IPS-20b (cell line): ENCODE data around the gene NME5.
A peak's percentile ranks its signal among the peaks of the same experiment; 100 is the strongest.

ENCODE experiments used
- H3K27ac ChIP-seq: one replicate; pipeline ENCODE4 v1.5.1; 2013; ENCODE audit warnings: low read length
- H3K27me3 ChIP-seq: 2 replicates; pipeline ENCODE4 v1.6.1; 2013; ENCODE audit warnings: mild to moderate bottlenecking, low read length, inconsistent platforms; ENCODE audit not compliant: insufficient read depth
- H3K36me3 ChIP-seq: 2 replicates; pipeline ENCODE4 v1.6.1; 2013; ENCODE audit warnings: low read depth, mild to moderate bottlenecking, inconsistent platforms, low read length, moderate library complexity; ENCODE audit not compliant: insufficient read depth
- H3K4me1 ChIP-seq: 2 replicates; pipeline ENCODE4 v1.6.1; 2013; ENCODE audit warnings: mild to moderate bottlenecking, control low read depth, inconsistent platforms, low read length, moderate library complexity; ENCODE audit not compliant: insufficient read depth
- H3K4me3 ChIP-seq: 2 replicates; pipeline ENCODE4 v1.5.1; 2013; ENCODE audit warnings: mild to moderate bottlenecking, low read length, inconsistent platforms
- H3K9ac ChIP-seq: 2 replicates; pipeline ENCODE4 v1.6.1; 2013; ENCODE audit warnings: low read depth, mild to moderate bottlenecking, inconsistent platforms, low read length, moderate library complexity
- H3K9me3 ChIP-seq: 2 replicates; pipeline ENCODE4 v1.6.1; 2013; ENCODE audit warnings: mild to moderate bottlenecking, low read depth, low read length, inconsistent platforms; ENCODE audit not compliant: insufficient read depth

Gene NME5, protein sequence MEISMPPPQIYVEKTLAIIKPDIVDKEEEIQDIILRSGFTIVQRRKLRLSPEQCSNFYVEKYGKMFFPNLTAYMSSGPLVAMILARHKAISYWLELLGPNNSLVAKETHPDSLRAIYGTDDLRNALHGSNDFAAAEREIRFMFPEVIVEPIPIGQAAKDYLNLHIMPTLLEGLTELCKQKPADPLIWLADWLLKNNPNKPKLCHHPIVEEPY

DNA sequence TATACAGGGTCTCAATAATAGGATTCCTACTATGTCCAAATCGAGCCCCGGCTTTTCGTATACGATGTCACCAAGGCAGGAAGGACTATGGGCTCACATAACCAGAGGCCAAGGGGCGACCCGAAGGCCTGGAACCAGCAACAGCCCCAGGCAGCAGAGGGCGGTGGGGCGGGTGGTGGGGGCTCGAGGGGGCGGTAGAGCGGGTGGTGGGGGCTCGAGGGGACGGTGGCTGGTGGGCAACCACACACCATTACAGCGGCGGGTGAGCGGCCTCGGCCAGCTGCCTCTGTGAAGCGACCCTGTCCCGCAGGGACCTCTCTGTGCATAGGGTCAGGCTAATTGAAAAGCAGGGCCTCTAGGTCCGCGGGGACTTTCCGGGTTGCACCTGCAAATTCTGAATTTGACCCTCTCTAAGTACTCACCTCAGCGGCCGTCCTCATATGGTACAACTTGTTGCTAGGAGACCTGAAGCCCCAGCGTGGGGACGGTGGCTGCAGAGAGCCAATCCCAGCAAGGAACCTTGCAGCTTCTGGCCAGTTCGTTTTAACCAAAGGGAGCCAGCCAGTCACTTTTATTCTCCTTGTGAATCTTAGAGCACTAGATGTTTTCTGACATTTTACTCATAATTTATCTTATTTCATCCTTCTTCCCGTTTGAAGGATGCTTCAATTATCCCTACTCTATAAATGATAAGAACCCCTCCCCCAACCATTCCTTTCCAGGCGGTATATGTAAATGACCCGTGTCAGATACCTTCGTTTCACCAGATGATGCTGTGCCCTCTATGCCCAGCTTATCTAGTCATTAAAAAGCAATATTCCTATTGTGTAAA, at the start of gene NME5:
Gene NME5 (minus strand): TSS at position 480 of the 832 bp plus-strand sequence. CDS start 648 bp downstream, outside the sequence.
- Histone ChIP-seq H3K27me3 (no peaks in the 10 kb centered on the region), H3K27ac (no peak within 1 kb of the TSS), H3K9me3 (no peaks in the 10 kb centered on the region), H3K9ac (peak within 1 kb of the TSS; percentile 12; the same call in 1 of the 2 replicates), H3K4me3 (peak within 1 kb of the TSS; percentile 77), H3K36me3 (no peaks in the 10 kb centered on the region), H3K4me1 (no peaks in the 10 kb centered on the region)

DNA sequence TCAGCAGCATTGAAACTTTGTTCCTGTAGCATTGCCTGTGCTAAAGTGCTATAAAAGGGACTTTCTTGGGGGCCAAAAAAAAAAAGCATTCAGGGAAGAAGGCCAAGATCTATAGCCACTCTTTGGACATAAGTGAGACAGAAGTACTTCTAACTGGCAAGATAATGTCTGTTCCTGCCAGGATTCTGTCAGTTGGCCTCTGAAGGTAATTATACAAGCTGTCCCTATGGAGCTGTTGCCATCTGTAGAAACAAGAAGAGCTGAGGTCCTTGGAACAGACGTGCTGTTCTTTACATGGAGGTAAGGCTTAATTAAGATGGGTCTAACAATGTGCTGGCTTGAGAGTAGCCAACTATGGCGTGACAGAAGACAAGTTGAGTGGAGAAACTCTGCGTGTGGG, 49.4 kb upstream of the NME5 start:
- Histone ChIP-seq H3K4me1 (no peaks in the 10 kb centered on the region), H3K27me3 (no peaks in the 10 kb centered on the region), H3K9me3 (no peaks in the 10 kb centered on the region), H3K27ac (no peak overlapping the region), H3K9ac (no peak overlapping the region), H3K36me3 (peaks cover 97% of the 10 kb centered on the region), H3K4me3 (no peak overlapping the region)

DNA sequence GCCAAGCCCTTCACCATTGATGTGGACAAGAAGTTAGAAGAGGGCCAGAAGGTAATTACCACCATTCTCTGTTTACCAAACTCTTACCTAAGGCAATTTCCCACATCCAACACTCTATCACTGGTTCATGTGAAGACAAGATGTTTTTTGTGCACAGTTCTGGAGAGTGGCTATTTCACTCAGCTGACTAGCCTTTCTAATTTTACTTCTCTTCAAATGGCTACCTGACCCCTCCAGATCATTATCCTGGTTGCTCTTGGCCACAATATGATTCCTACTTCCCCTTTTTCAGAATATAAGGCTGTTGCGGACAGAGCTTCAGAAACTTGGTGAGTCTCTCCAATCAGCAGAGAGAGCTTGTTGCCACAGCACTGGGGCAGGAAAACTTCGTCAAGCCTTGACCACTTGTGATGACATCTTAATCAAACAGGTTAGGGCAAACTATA, 46.8 kb upstream of the NME5 start:
- peaks cover 99% of the 10 kb centered on the region for H3K36me3 ChIP-seq
- no peak overlapping the region for H3K27ac ChIP-seq

DNA sequence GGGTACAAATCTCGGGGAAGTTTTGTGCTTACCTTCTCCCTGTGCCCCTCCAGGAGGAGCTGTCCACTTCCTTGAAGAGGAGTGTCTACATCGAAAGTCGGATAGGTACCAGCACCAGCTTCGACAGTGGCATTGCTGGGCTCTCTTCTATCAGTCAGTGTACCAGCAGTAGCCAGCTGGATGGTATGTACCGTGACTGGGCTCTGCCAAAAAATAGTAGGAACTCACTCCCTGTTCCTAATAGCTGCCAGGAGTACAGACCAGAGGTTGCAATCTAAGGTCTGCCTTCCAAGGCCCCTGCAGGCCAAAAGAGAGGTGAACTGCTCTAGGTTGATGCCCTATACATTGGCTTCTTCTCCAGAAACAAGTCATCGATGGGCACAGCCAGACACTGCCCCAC, 43.6 kb upstream of the NME5 start:
- H3K4me3 ChIP-seq = no peak overlapping the region
- H3K36me3 ChIP-seq = peaks cover 71% of the 10 kb centered on the region
- H3K4me1 ChIP-seq = no peaks in the 10 kb centered on the region
- no peaks in the 10 kb centered on the region for H3K9me3 ChIP-seq
- no peak overlapping the region for H3K9ac ChIP-seq
- no peak overlapping the region for H3K27ac ChIP-seq
- H3K27me3 ChIP-seq = no peaks in the 10 kb centered on the region

More for the DNA sequence above, 46.8 kb upstream of the NME5 start:
- Histone ChIP-seq H3K4me1 (no peaks in the 10 kb centered on the region), H3K9ac (no peak overlapping the region), H3K27me3 (no peaks in the 10 kb centered on the region), H3K4me3 (no peak overlapping the region), H3K9me3 (no peaks in the 10 kb centered on the region)

DNA sequence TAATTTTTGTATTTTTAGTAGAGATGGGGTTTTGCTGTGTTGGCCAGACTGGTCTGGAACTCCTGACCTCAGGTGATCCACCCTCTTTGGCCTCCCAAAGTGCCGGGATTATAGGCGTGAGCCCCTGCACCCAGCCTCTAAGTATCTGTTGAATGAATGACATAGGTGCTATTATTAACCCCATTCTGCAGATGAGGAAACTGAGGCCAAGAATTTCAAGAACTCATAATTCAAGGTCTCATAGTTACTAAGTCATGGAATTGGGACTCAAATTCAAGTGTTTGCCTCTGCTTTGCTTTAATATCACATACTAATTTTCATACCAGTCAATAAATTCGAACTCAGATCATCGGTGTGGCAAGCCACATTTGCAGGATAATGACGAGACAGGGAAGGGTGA, 41.6 kb upstream of the NME5 start:
- H3K36me3 ChIP-seq = peaks cover 60% of the 10 kb centered on the region
- H3K27ac ChIP-seq = no peak overlapping the region
- no peak overlapping the region for H3K4me3 ChIP-seq

DNA sequence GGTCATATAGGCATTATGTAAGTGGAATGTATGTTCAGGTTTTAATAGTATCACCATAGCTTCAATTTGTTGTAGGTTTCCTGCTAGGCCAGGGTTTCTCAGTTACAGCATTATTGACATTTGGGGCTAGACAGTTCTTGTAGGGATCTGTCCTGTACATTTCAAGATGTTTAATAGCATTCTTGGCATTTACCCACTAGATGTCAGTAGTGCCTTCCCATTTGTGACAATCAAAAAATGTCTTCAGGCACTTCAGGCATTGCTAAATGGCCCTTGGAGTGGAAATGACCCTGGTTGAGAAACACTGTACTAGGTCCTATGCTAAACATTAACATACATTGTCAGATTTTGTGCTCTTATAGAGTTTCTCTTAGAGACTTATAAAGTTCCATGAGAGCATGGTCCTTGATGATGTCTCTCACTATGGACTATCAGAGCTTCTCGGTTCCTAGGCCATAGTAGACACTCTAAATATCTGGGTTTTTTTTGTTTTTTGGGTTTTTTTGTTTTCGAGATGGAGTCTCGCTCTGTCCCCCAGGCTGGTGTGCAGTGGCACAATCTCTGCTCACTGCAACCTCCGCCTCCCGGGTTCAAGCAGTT, 41.1 kb upstream of the NME5 start:
- Histone ChIP-seq H3K4me1 (no peaks in the 10 kb centered on the region), H3K9ac (peak overlapping the region; percentile 99; the same call in 1 of the 2 replicates), H3K4me3 (peak overlapping the region; percentile 100), H3K9me3 (no peaks in the 10 kb centered on the region), H3K27ac (no peak overlapping the region), H3K36me3 (peaks cover 59% of the 10 kb centered on the region), H3K27me3 (no peaks in the 10 kb centered on the region)

More for the DNA sequence above, 41.6 kb upstream of the NME5 start:
- no peak overlapping the region for H3K9ac ChIP-seq
- no peaks in the 10 kb centered on the region for H3K9me3 ChIP-seq
- H3K4me1 ChIP-seq = no peaks in the 10 kb centered on the region
- no peaks in the 10 kb centered on the region for H3K27me3 ChIP-seq

DNA sequence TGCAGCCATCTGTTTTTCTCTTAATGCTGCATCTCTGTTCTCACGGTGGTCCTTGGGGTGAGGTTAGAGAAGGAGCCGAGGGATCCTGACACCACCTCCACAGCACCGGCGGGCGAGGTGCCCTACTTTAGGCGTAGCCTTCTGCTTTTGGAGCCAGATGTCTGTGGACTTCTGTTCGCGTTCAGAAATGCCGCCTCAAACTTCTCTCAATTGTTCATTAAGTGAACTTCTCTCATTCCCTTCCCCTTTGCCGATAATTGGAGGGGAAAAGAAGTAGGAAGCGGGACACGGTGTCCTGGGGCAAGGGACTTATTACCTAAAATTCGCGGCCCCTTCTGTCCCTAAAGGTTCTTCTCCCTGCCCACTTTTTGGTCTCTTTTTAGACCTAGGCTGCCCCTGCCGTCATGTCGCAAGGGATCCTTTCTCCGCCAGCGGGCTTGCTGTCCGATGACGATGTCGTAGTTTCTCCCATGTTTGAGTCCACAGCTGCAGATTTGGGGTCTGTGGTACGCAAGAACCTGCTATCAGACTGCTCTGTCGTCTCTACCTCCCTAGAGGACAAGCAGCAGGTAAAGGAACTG, 40.1 kb upstream of the NME5 start:
- Histone ChIP-seq H3K36me3 (peaks cover 58% of the 10 kb centered on the region), H3K27ac (peak overlapping the region; percentile 89)

DNA sequence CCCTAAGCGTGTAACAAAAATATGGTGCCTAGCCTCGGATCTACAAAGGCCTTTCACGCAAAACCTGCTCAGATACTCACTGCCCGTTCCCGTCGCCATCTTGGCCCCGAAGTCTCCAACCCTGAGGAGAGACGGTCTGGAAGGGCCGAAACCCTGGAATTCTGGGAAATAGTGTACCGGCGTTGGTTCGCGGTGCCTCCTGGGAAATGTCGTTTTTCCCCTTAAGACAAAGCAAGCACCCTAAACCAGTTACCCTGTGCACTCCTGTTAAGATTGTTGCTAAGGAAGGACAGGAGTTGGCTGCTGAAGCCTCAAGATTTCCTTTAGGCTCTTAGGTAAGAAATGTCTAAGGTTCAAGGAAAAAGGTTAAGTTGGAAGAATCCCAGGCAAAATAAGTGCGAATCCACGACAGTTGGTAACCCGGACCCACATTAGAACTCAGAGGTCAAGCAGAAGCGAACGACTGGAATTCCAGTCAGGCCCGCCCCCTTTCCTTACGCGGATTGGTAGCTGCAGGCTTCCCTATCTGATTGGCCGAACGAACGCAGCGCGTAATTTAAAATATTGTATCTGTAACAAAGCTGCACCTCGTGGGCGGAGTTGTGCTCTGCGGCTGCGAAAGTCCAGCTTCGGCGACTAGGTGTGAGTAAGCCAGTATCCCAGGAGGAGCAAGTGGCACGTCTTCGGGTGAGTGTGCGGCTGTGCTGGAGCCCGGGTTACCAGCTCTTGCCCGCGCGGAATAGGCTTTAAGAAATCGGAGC, 39.5 kb upstream of the NME5 start, which contains the start of the genes BRD8 and KIF20A:
Gene BRD8 (minus strand): TSS at position 115 of the 761 bp plus-strand sequence. CDS start 16 bp downstream, at position 99.
Gene KIF20A (plus strand): TSS at position 597 of the 761 bp plus-strand sequence. CDS start 569 bp downstream, outside the sequence.
- Histone ChIP-seq H3K27me3 (no peaks in the 10 kb centered on the region), H3K27ac (peak within 1 kb of the TSS; percentile 89), H3K4me1 (no peaks in the 10 kb centered on the region), H3K36me3 (peaks cover 58% of the 10 kb centered on the region), H3K9ac (peak within 1 kb of the TSS; percentile 99), H3K9me3 (no peaks in the 10 kb centered on the region), H3K4me3 (peak within 1 kb of the TSS; percentile 100)

More for the DNA sequence above, 40.1 kb upstream of the NME5 start:
- Histone ChIP-seq H3K27me3 (no peaks in the 10 kb centered on the region), H3K9ac (peak overlapping the region; percentile 99), H3K4me1 (no peaks in the 10 kb centered on the region), H3K9me3 (no peaks in the 10 kb centered on the region), H3K4me3 (peak overlapping the region; percentile 100)

DNA sequence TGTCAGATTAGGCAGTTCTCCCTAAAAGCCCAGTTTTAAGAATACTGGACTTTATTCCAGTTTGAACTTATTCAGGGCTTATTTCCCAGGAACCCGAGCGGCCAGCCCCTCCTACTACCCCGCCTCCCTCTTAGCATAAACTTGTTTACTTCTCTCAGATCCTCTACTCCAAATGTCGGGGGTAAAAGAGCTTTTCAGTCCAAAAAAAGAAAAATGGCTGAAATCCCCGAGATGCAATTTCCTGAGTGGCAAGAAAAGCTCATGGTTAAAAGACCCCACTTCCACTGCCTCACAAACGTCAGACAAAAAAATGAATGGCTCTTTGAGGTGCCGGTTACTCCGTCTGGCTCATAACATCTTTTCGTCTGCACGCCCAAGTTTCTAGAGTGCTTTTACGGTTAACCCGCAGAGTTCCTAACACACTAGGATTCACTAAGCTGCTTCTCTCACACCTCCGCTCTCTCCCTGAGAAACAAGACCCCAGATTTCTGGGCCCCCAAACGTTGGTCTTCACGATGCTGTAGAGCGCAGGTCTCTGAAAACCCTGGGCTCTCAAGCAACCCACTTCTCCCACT, 38.8 kb upstream of the NME5 start:
- Histone ChIP-seq H3K27me3 (no peaks in the 10 kb centered on the region), H3K9me3 (no peaks in the 10 kb centered on the region), H3K36me3 (peaks cover 56% of the 10 kb centered on the region), H3K4me1 (no peaks in the 10 kb centered on the region), H3K27ac (peak overlapping the region; percentile 89), H3K4me3 (peak overlapping the region; percentile 100), H3K9ac (peak overlapping the region; percentile 99)

DNA sequence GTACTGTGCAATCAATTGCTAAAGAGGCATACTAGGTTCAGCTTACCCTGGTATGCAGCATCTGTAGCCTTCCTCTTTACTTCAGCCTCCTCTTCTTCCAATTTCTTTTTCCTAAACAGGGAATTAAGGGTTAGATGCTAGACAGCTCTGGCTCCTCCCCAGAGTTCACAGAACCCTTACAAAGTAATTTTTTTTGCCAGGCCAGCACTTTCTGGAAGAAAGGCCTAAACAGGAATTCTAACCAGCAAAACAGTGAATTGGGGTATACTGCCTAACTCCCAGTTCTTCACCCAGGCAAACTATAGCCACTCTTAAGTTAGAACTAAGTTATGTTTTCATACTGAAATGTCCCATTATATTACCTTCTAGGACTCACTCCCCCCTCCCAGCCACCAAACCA, 31.1 kb upstream of the NME5 start:
- Histone ChIP-seq H3K4me1 (no peaks in the 10 kb centered on the region), H3K27me3 (no peaks in the 10 kb centered on the region), H3K4me3 (no peak overlapping the region), H3K27ac (no peak overlapping the region), H3K36me3 (peaks cover 94% of the 10 kb centered on the region), H3K9me3 (no peaks in the 10 kb centered on the region), H3K9ac (no peak overlapping the region)
